Adrenal gland (tissue), 12 donors: ENCODE data around the gene KIF5B. TPM values are rescaled to one million over a fixed set of nuclear protein-coding genes. Genes with fewer than 3 reads are reported as not detected.

Source experiments
- DNase-seq, 7 donors: peaks; one replicate each; pipeline ENCODE4 v3.0.0-alpha.2; 2019 to 2020
- H3K27ac ChIP-seq, 5 donors: fragments of 200-600 bp; sonication (generic) in 4 of 5; 1 replicate in 3 of 5; 2 replicates in 2 of 5; pipeline versions ENCODE4 v1.5.1 to v1.8.0; 2016 to 2020; ENCODE audit warnings: mild to moderate bottlenecking in 1 of 5
- H3K27me3 ChIP-seq: fragments of 200-600 bp; 2 replicates; pipeline ENCODE4 v1.8.0; 2021
- H3K36me3 ChIP-seq, 2 donors: fragments of 200-600 bp; replicated peaks in 1 of 2; 1 replicate in 1 of 2; 2 replicates in 1 of 2; pipeline versions ENCODE4 v1.5.1 to v1.8.0; 2018 to 2022
- H3K4me1 ChIP-seq, 2 donors: fragments of 200-600 bp; replicated peaks in 1 of 2; 1 replicate in 1 of 2; 2 replicates in 1 of 2; pipeline versions ENCODE4 v1.5.1 to v1.8.0; 2018 to 2021
- H3K4me3 ChIP-seq, 4 donors: fragments of 200-600 bp; sonication (generic) in 3 of 4; one replicate each; pipeline ENCODE4 v1.5.1; 2016 to 2018
- H3K9me3 ChIP-seq, 3 donors: fragments of 200-600 bp; sonication (generic) in 1 of 3; replicated peaks in 1 of 3; 1 replicate in 2 of 3; 2 replicates in 1 of 3; pipeline versions ENCODE4 v1.5.1 to v1.8.0; 2016 to 2021
- CTCF ChIP-seq, 6 experiments: fragments of 450-650 bp in 4 of 6; fragments of 200-600 bp in 2 of 6; sonication (generic) in 1 of 6; IDR thresholded peaks; 1 replicate in 5 of 6; 2 replicates in 1 of 6; pipeline versions ENCODE4 v1.5.1 to v1.8.0; 2016 to 2021; ENCODE audit warnings: antibody characterized with exemption in 6 of 6, mild to moderate bottlenecking in 2 of 6, moderate library complexity in 1 of 6
- POLR2A ChIP-seq, 2 donors: fragments of 450-650 bp; IDR thresholded peaks; one replicate each; pipeline ENCODE4 v1.6.1; 2017; ENCODE audit warnings: antibody characterized with exemption in 2 of 2, mild to moderate bottlenecking in 2 of 2, moderate library complexity in 1 of 2
- WGBS, 4 donors: extraction: QIAGEN DNeasy Blood & Tissue Kit in 2 of 4; methylation state at CpG; one replicate each; pipeline versions ENCODE4 v1.1.5 to v1.1.7; 2013 to 2017; 5-methylcytosine and 5-hydroxymethylcytosine counted together
- intact Hi-C, 2 donors: fragments of 100-400 bp; cut with DNase I; formaldehyde crosslinking; loops; one replicate each; pipeline versions ENCODE4 v1.14.1 to v1.15.0; 2022 to 2023
- polyA plus RNA-seq, 3 donors: library from polyadenylated mRNA; stranded (reverse); fragments of 200-250 nt in 2 of 3; fragments of 350-450 nt in 1 of 3; fragmentation: Illumina TruSeq in 1 of 3; extraction: RNeasy Lipid Tissue Mini Kit (QIAGEN cat#74804) in 1 of 3; gene quantifications; one replicate each; pipeline ENCODE4 v1.2.3, GENCODE V29; 2013 to 2014
- total RNA-seq, 9 donors: library from RNA; depleted of rRNA in 4 of 9; stranded (reverse); fragments of >200 nt in 4 of 9; fragments of 120-200 nt in 1 of 9; fragmentation: NEBNext Ultra II Directional in 1 of 9; extraction: Animal tissue kit (Norgen Biotek cat#: 25700) in 1 of 9; gene quantifications; one replicate each; pipeline versions ENCODE4 v1.1.0 to v1.2.4, GENCODE V29; 2013 to 2023
- donor health status: healthy with polysubstance abuse.
- donor health status: Bipolar disorder and iron deficiency.
- donor health status: DM: yes; HTN: yes; CAD: no.
- donor health status: DM: no; HTN: no; CAD: no.
- donor health status: DM: no; HTN: no; CAD: no.
- donor health status: DM: yes; HTN: yes; CAD: no.

KIF5B gene
- total and polyA plus RNA-seq, 12 donors: 24.2 to 139 (median 81.7) TPM

GRCh38 chr10:32038777-32039176, 17.4 kb downstream of the KIF5B start:
- no peak for DNase-seq
- Histone ChIP-seq H3K27ac (no peak overlapping the region), H3K36me3 (peaks cover 0 to 46% of the 10 kb centered on the region in 2 donors), H3K4me3 (no peak overlapping the region), H3K27me3 (no peaks in the 10 kb centered on the region), H3K9me3 (no peaks in the 10 kb centered on the region), H3K4me1 (peaks cover 9 to 49% of the 10 kb centered on the region in 2 donors)
- TF ChIP-seq POLR2A (IDR thresholded peaks at IDR 0.05): no peak
- no peak for TF ChIP-seq CTCF (IDR thresholded peaks at IDR 0.05)
- intact Hi-C loops: no loop called here
- 75 to 86% (median 80%) methylated on average over 3 of the region's 3 CpGs for WGBS, 4 donors

GRCh38 chr10:32036922-32037321, 19.3 kb downstream of the KIF5B start:
- TF ChIP-seq POLR2A (IDR thresholded peaks at IDR 0.05) (no peak), CTCF (IDR thresholded peaks at IDR 0.05) (no peak)
- H3K27me3 ChIP-seq: no peaks in the 10 kb centered on the region
- H3K4me3 ChIP-seq: no peak overlapping the region
- no peak for DNase-seq
- intact Hi-C loops: no loop called here
- H3K4me1 ChIP-seq: peaks cover 9 to 32% of the 10 kb centered on the region in 2 donors
- H3K9me3 ChIP-seq: no peaks in the 10 kb centered on the region
- peaks cover 0 to 65% of the 10 kb centered on the region in 2 donors for H3K36me3 ChIP-seq
- H3K27ac ChIP-seq: no peak overlapping the region
- 88 to 93% (median 91%) methylated on average over 4 of the region's 4 CpGs for WGBS, 4 donors

- Histone ChIP-seq H3K4me3 (no peak overlapping the region), H3K27me3 (no peaks in the 10 kb centered on the region), H3K9me3 (no peaks in the 10 kb centered on the region), H3K4me1 (peaks cover 0 to 19% of the 10 kb centered on the region in 2 donors), H3K36me3 (peaks cover 0 to 83% of the 10 kb centered on the region in 2 donors), H3K27ac (no peak overlapping the region)
- 91 to 100% (median 96%) methylated on average over 1 of the region's 1 CpG for WGBS, 4 donors
- TF ChIP-seq POLR2A (IDR thresholded peaks at IDR 0.05): no peak
- TF ChIP-seq CTCF (IDR thresholded peaks at IDR 0.05): no peak
- intact Hi-C loops: no loop called here
- no peak for DNase-seq
Measured at GRCh38 chr10:32035038-32035437, 21.2 kb downstream of the KIF5B start.

- 85 to 99% (median 94%) methylated on average over 5 of the region's 5 CpGs for WGBS, 4 donors
- no peak overlapping the region for H3K4me3 ChIP-seq
- TF ChIP-seq CTCF (IDR thresholded peaks at IDR 0.05): no peak
- no peak for TF ChIP-seq POLR2A (IDR thresholded peaks at IDR 0.05)
- no peak for DNase-seq
- peaks cover 0 to 5% of the 10 kb centered on the region in 2 donors for H3K4me1 ChIP-seq
- peaks cover 0 to 97% of the 10 kb centered on the region in 2 donors for H3K36me3 ChIP-seq
- no peak overlapping the region for H3K27ac ChIP-seq
- intact Hi-C loops: no loop called here
- no peaks in the 10 kb centered on the region for H3K27me3 ChIP-seq
- H3K9me3 ChIP-seq: no peaks in the 10 kb centered on the region
Measured at GRCh38 chr10:32033171-32033570, 23.1 kb downstream of the KIF5B start.
